Trophoblast cell (in vitro differentiated cells and primary cell): ENCODE measurements around the gene CHFR.
A peak's percentile ranks its signal among the peaks of the same experiment; 100 is the strongest.

ENCODE experiments used
- DNase-seq, 2 donors: peaks; one replicate each; pipeline ENCODE4 v3.0.0-alpha.2; 2016
- H2AFZ ChIP-seq: 2 replicates; pipeline ENCODE4 v1.6.1; 2013; ENCODE audit warnings: low read length, moderate library complexity, mild to moderate bottlenecking; ENCODE audit not compliant: insufficient read depth, poor library complexity
- H2AK5ac ChIP-seq: 2 replicates; pipeline ENCODE4 v1.6.1; 2013; ENCODE audit warnings: mild to moderate bottlenecking, low read length
- H2BK120ac ChIP-seq: 2 replicates; pipeline ENCODE4 v1.6.1; 2013; ENCODE audit warnings: low read length, mild to moderate bottlenecking, moderate library complexity; ENCODE audit not compliant: insufficient read depth, poor library complexity
- H2BK12ac ChIP-seq: 2 replicates; pipeline ENCODE4 v1.6.1; 2013; ENCODE audit warnings: mild to moderate bottlenecking, low read length, moderate library complexity
- H2BK5ac ChIP-seq: 2 replicates; pipeline ENCODE4 v1.6.1; 2013; ENCODE audit warnings: low read length, low read depth, moderate library complexity, mild to moderate bottlenecking; ENCODE audit not compliant: poor library complexity
- H3K14ac ChIP-seq: 2 replicates; pipeline ENCODE4 v1.6.1; 2013; ENCODE audit warnings: mild to moderate bottlenecking, low read length
- H3K18ac ChIP-seq: 2 replicates; pipeline ENCODE4 v1.6.1; 2013; ENCODE audit warnings: mild to moderate bottlenecking, low read length
- H3K23ac ChIP-seq: 2 replicates; pipeline ENCODE4 v1.6.1; 2013; ENCODE audit warnings: low read length
- H3K27ac ChIP-seq: 2 replicates; pipeline ENCODE4 v1.5.1; 2013; ENCODE audit warnings: low read depth, mild to moderate bottlenecking, inconsistent platforms, low read length, moderate library complexity
- H3K27me3 ChIP-seq: 2 replicates; pipeline ENCODE4 v1.6.1; 2013; ENCODE audit warnings: inconsistent platforms, mild to moderate bottlenecking, low read length, moderate library complexity; ENCODE audit not compliant: insufficient read depth
- H3K36me3 ChIP-seq, 2 experiments: 1 replicate in 1 of 2; 2 replicates in 1 of 2; pipeline ENCODE4 v1.6.1; 2013; ENCODE audit warnings: low read length in 2 of 2, mild to moderate bottlenecking in 2 of 2, moderate library complexity in 1 of 2; ENCODE audit not compliant: insufficient read depth in 2 of 2, control insufficient read depth in 1 of 2
- H3K4ac ChIP-seq: 2 replicates; pipeline ENCODE4 v1.6.1; 2013; ENCODE audit warnings: low read depth, mild to moderate bottlenecking, low read length, moderate library complexity
- H3K4me1 ChIP-seq, 2 experiments: 1 replicate in 1 of 2; 2 replicates in 1 of 2; pipeline ENCODE4 v1.6.1; 2013; ENCODE audit warnings: low read length in 2 of 2, mild to moderate bottlenecking in 2 of 2, moderate library complexity in 1 of 2; ENCODE audit not compliant: insufficient read depth in 2 of 2, control insufficient read depth in 1 of 2
- H3K4me2 ChIP-seq: 2 replicates; pipeline ENCODE4 v1.6.1; 2013; ENCODE audit warnings: inconsistent platforms, mild to moderate bottlenecking, low read length, moderate library complexity
- H3K4me3 ChIP-seq: 2 replicates; pipeline ENCODE4 v1.5.1; 2013; ENCODE audit warnings: mild to moderate bottlenecking, low read depth, low read length, inconsistent platforms
- H3K79me1 ChIP-seq: one replicate; pipeline ENCODE4 v1.6.1; 2013; ENCODE audit warnings: low read length
- H3K79me2 ChIP-seq: 2 replicates; pipeline ENCODE4 v1.6.1; 2013; ENCODE audit warnings: low read length, mild to moderate bottlenecking; ENCODE audit not compliant: control insufficient read depth, insufficient read depth, poor library complexity
- H3K9ac ChIP-seq: 2 replicates; pipeline ENCODE4 v1.6.1; 2013; ENCODE audit warnings: mild to moderate bottlenecking, low read length
- H3K9me3 ChIP-seq: 2 replicates; pipeline ENCODE4 v1.6.1; 2013; ENCODE audit warnings: low read depth, mild to moderate bottlenecking, control low read depth, inconsistent platforms, low read length; ENCODE audit not compliant: insufficient read depth
- H4K12ac ChIP-seq: 2 replicates; pipeline ENCODE4 v1.6.1; 2013; ENCODE audit warnings: low read depth, mild to moderate bottlenecking, low read length, moderate library complexity
- H4K8ac ChIP-seq: 2 replicates; pipeline ENCODE4 v1.6.1; 2013; ENCODE audit warnings: low read depth, mild to moderate bottlenecking, low read length, moderate library complexity
- H4K91ac ChIP-seq: one replicate; pipeline ENCODE4 v1.6.1; 2013; ENCODE audit warnings: low read depth, mild to moderate bottlenecking, low read length, moderate library complexity
- WGBS: extraction: QIAGEN DNeasy Blood & Tissue Kit; methylation state at CpG from one replicate; pipeline ENCODE4 v1.1.7; 2013; ENCODE audit warnings: missing lambda C conversion rate; ENCODE audit not compliant: insufficient read length, insufficient coverage; ENCODE audit errors: extremely low coverage; 5-methylcytosine and 5-hydroxymethylcytosine counted together

The CHFR gene

GRCh38 chr12:132852496-132852895 is 34.9 kb downstream of the CHFR start:
- DNase-seq = no peak
- H2BK120ac ChIP-seq = no peak overlapping the region
- peaks cover 4% of the 10 kb centered on the region for H3K9me3 ChIP-seq
- no peak overlapping the region for H3K18ac ChIP-seq
- peaks cover 78 to 79% of the 10 kb centered on the region in 2 experiments for H3K36me3 ChIP-seq
- no peak overlapping the region for H4K91ac ChIP-seq
- no CpG with 5 or more reads among the region's 12 CpGs for WGBS
- no peak overlapping the region for H4K12ac ChIP-seq
- no peak overlapping the region for H2BK5ac ChIP-seq
- H3K14ac ChIP-seq = no peak overlapping the region
- no peaks in the 10 kb centered on the region for H3K79me1 ChIP-seq
- H3K4ac ChIP-seq = no peak overlapping the region
- H3K4me1 ChIP-seq = no peaks in the 10 kb centered on the region
- H2AK5ac ChIP-seq = no peak overlapping the region
- no peak overlapping the region for H2BK12ac ChIP-seq
- H3K79me2 ChIP-seq = no peaks in the 10 kb centered on the region
- no peak overlapping the region for H3K23ac ChIP-seq
- no peak overlapping the region for H4K8ac ChIP-seq
- H3K27me3 ChIP-seq = no peaks in the 10 kb centered on the region
- no peak overlapping the region for H3K27ac ChIP-seq
- H2AFZ ChIP-seq = no peak overlapping the region
- no peak overlapping the region for H3K4me2 ChIP-seq
- no peak overlapping the region for H3K4me3 ChIP-seq
- H3K9ac ChIP-seq = no peak overlapping the region

- peaks cover 2% of the 10 kb centered on the region for H3K9me3 ChIP-seq
- peak overlapping the region; percentile 26 for H3K4me3 ChIP-seq
- no peak overlapping the region for H3K23ac ChIP-seq
- no peak overlapping the region for H2AK5ac ChIP-seq
- no peaks in the 10 kb centered on the region for H3K27me3 ChIP-seq
- peaks cover 78 to 79% of the 10 kb centered on the region in 2 experiments for H3K36me3 ChIP-seq
- H2BK12ac ChIP-seq = no peak overlapping the region
- no peak overlapping the region for H2AFZ ChIP-seq
- no peak overlapping the region for H3K14ac ChIP-seq
- no peak overlapping the region for H4K12ac ChIP-seq
- H3K4ac ChIP-seq = no peak overlapping the region
- H3K18ac ChIP-seq = no peak overlapping the region
- no peak overlapping the region for H3K9ac ChIP-seq
- H3K27ac ChIP-seq = no peak overlapping the region
- DNase-seq = no peak
- no peak overlapping the region for H4K8ac ChIP-seq
- H3K79me1 ChIP-seq = no peaks in the 10 kb centered on the region
- no peak overlapping the region for H4K91ac ChIP-seq
- H2BK5ac ChIP-seq = no peak overlapping the region
- H2BK120ac ChIP-seq = no peak overlapping the region
- H3K4me1 ChIP-seq = no peaks in the 10 kb centered on the region
- no CpG with 5 or more reads among the region's 25 CpGs for WGBS
- H3K79me2 ChIP-seq = no peaks in the 10 kb centered on the region
- H3K4me2 ChIP-seq = no peak overlapping the region
Measured at GRCh38 chr12:132851465-132851864, 35.9 kb downstream of the CHFR start.

- Histone ChIP-seq H2AK5ac (no peak overlapping the region), H2BK5ac (no peak overlapping the region), H2BK120ac (no peak overlapping the region), H2BK12ac (no peak overlapping the region), H3K36me3 (peaks cover 77 to 78% of the 10 kb centered on the region in 2 experiments), H3K18ac (no peak overlapping the region), H3K14ac (no peak overlapping the region), H3K4me3 (no peak overlapping the region), H4K91ac (no peak overlapping the region), H3K27me3 (no peaks in the 10 kb centered on the region), H4K8ac (no peak overlapping the region), H2AFZ (no peak overlapping the region), H3K23ac (no peak overlapping the region), H3K4ac (no peak overlapping the region), H4K12ac (no peak overlapping the region), H3K4me1 (no peaks in the 10 kb centered on the region), H3K4me2 (no peak overlapping the region), H3K9me3 (no peaks in the 10 kb centered on the region), H3K9ac (no peak overlapping the region), H3K27ac (no peak overlapping the region), H3K79me1 (no peaks in the 10 kb centered on the region), H3K79me2 (no peaks in the 10 kb centered on the region)
- no peak for DNase-seq
- WGBS = no CpG with 5 or more reads among the region's 16 CpGs
Measured at GRCh38 chr12:132850291-132850690, 37.1 kb downstream of the CHFR start.

GRCh38 chr12:132848521-132848920 is 38.9 kb downstream of the CHFR start:
- Histone ChIP-seq H3K9me3 (peaks cover 3% of the 10 kb centered on the region), H2BK12ac (no peak overlapping the region), H3K79me2 (no peaks in the 10 kb centered on the region), H4K91ac (no peak overlapping the region), H4K8ac (no peak overlapping the region), H3K23ac (no peak overlapping the region), H4K12ac (no peak overlapping the region), H3K4me1 (no peaks in the 10 kb centered on the region), H3K4me2 (no peak overlapping the region), H3K79me1 (no peaks in the 10 kb centered on the region), H3K18ac (no peak overlapping the region), H2BK120ac (no peak overlapping the region), H3K9ac (peak overlapping the region; percentile 39), H2BK5ac (no peak overlapping the region), H3K4me3 (peak overlapping the region; percentile 14), H2AFZ (no peak overlapping the region), H3K27me3 (no peaks in the 10 kb centered on the region), H3K27ac (no peak overlapping the region), H3K4ac (no peak overlapping the region), H3K14ac (no peak overlapping the region), H2AK5ac (no peak overlapping the region), H3K36me3 (peaks cover 73 to 74% of the 10 kb centered on the region in 2 experiments)
- DNase-seq = no peak
- no CpG with 5 or more reads among the region's 13 CpGs for whole genome bisulfite sequencing
